RPMI8226 (cell line): Measurements from ENCODE around the gene JMJD7.

Source experiments
- DNase-seq: peaks from one replicate; pipeline ENCODE4 v3.0.0-alpha.2; 2015

JMJD7 gene

GRCh38 chr15:41848631-41849030 is 20.7 kb downstream of the JMJD7 start:
- no peak for DNase-seq

- DNase-seq = no peak
These were observed 21.3 kb downstream of the JMJD7 start for GRCh38 chr15:41849204-41849603.

GRCh38 chr15:41849861-41850260 is 22.0 kb downstream of the JMJD7 start:
- no peak for DNase-seq

- DNase-seq = no peak
These were observed 22.7 kb downstream of the JMJD7 start for GRCh38 chr15:41850482-41851166.

GRCh38 chr15:41851167-41851523 is 23.3 kb downstream of the JMJD7 start:
- no peak for DNase-seq

GRCh38 chr15:41851755-41852370 is 24.0 kb downstream of the JMJD7 start:
- DNase-seq = no peak

- DNase-seq = no peak
These were observed 25.1 kb downstream of the JMJD7 start for GRCh38 chr15:41852736-41853590.

- no peak for DNase-seq
These were observed 25.9 kb downstream of the JMJD7 start for GRCh38 chr15:41853831-41854230.

- DNase-seq = no peak
These were observed 26.6 kb downstream of the JMJD7 start for GRCh38 chr15:41854443-41854842.

GRCh38 chr15:41855261-41855961 is 27.5 kb downstream of the JMJD7 start:
- no peak for DNase-seq

- no peak for DNase-seq
These were observed 28.4 kb downstream of the JMJD7 start for GRCh38 chr15:41856262-41856661.

GRCh38 chr15:41856716-41857115 is 28.8 kb downstream of the JMJD7 start:
- DNase-seq = no peak

GRCh38 chr15:41857316-41857715 is 29.4 kb downstream of the JMJD7 start:
- DNase-seq = no peak

- DNase-seq = no peak
These were observed 30.9 kb downstream of the JMJD7 start for GRCh38 chr15:41858756-41859155.

GRCh38 chr15:41860049-41860828 is 32.3 kb downstream of the JMJD7 start:
- no peak for DNase-seq

- DNase-seq = no peak
These were observed 34.0 kb downstream of the JMJD7 start for GRCh38 chr15:41861736-41862356.

GRCh38 chr15:41862515-41863116 is 34.7 kb downstream of the JMJD7 start:
- DNase-seq = peak; percentile 35

- no peak for DNase-seq
These were observed 37.7 kb downstream of the JMJD7 start for GRCh38 chr15:41865490-41866055.

- DNase-seq = peak; percentile 34
These were observed 38.4 kb downstream of the JMJD7 start for GRCh38 chr15:41866263-41866703.

GRCh38 chr15:41866872-41867579 is 39.1 kb downstream of the JMJD7 start:
- no peak for DNase-seq
